Measurements from ENCODE around the gene NCOA4. TPM values are rescaled to one million over a fixed set of nuclear protein-coding genes. Genes with fewer than 3 reads are reported as not detected.
A peak's percentile ranks its signal among the peaks of the same experiment; 100 is the strongest.

NCOA4 gene
- total and polyA plus RNA-seq, 2 of the 8 experiments (the other 6 are each of a cell fraction or from before 2014, with no cell fraction given), result 28.9 to 65.2 TPM

GRCh38 chr10:46029461-46030030 is 877 bp downstream of the NCOA4 start:
- Histone ChIP-seq H3K14ac (ENCODE audit: insufficient read length) (no peak overlapping the region), H2BK5ac (ENCODE audit: low read depth, low read length) (no peak overlapping the region), H2BK15ac (ENCODE audit: low read length) (no peak overlapping the region), H3K4me3 (ENCODE audit: extremely low read depth in 1 of 4, insufficient read depth in 2 of 4, low read depth in 3 of 4, low read length in 4 of 4) (peak overlapping the region; percentile 80 to 95 (median 86)), H3K36me3 (ENCODE audit: control insufficient read depth in 2 of 4, insufficient read depth in 4 of 4, low read length in 3 of 4) (no peaks in the 10 kb centered on the region), H4K20me1 (replicated peaks in 1 of 2; ENCODE audit: control insufficient read depth in 1 of 2, insufficient read depth in 2 of 2, low read length in 2 of 2) (peaks cover 1 to 15% of the 10 kb centered on the region in 2 experiments), H3K23ac (ENCODE audit: insufficient read length) (no peak overlapping the region), H3K79me2 (ENCODE audit: control insufficient read depth in 1 of 2, insufficient read depth in 2 of 2, low read length in 2 of 2) (peaks cover 0 to 45% of the 10 kb centered on the region in 2 experiments; a peak in 2 of 4 replicates), H4K91ac (replicated peaks; ENCODE audit: insufficient read length, low read length) (no peak overlapping the region), H3K27ac (ENCODE audit: low read depth, low read length) (no peak overlapping the region), H3K79me1 (ENCODE audit: low read depth, low read length) (peaks cover 2% of the 10 kb centered on the region; the same call in 1 of the 2 replicates), H3K18ac (ENCODE audit: extremely low read depth, low read length) (no peak overlapping the region), H3K27me3 (replicated peaks in 1 of 4; ENCODE audit: control insufficient read depth in 3 of 4, extremely low read depth in 1 of 4, insufficient read depth in 3 of 4, low read length in 3 of 4) (no peaks in the 10 kb centered on the region), H2BK120ac (replicated peaks; ENCODE audit: low read depth, low read length) (no peak overlapping the region), H4K5ac (ENCODE audit: insufficient read length, low read depth, low read length) (no peak overlapping the region), H3K23me2 (ENCODE audit: low read depth, low read length) (peaks cover 4% of the 10 kb centered on the region; the same call in 1 of the 2 replicates), H3K56ac (replicated peaks; ENCODE audit: insufficient read length, low read depth, low read length) (no peak overlapping the region), H3K4me1 (replicated peaks in 1 of 4; ENCODE audit: control insufficient read depth in 3 of 4, insufficient read depth in 4 of 4, low read length in 3 of 4) (peaks cover 0 to 12% (median 3%) of the 10 kb centered on the region in 4 experiments; a peak in 5 of 7 replicates), H2AFZ (ENCODE audit: low read length) (no peak overlapping the region), H3K9me3 (ENCODE audit: insufficient read depth in 2 of 2, low read depth in 1 of 2, low read length in 1 of 2) (no peaks in the 10 kb centered on the region), H2BK12ac (ENCODE audit: low read depth, low read length) (no peak overlapping the region), H3K9ac (replicated peaks in 1 of 4; ENCODE audit: extremely low read depth in 1 of 4, low read depth in 3 of 4, low read length in 3 of 4) (peak overlapping the region; percentile 68 to 87 (median 79); a peak in 6 of 7 replicates), H3K4me2 (ENCODE audit: insufficient read depth in 1 of 2, low read depth in 2 of 2, low read length in 2 of 2) (peak overlapping the region; percentile 73 to 80), H2BK20ac (ENCODE audit: low read length) (no peak overlapping the region), H4K8ac (ENCODE audit: extremely low read depth, insufficient read depth, low read length) (0 out of 2 replicates have a peak overlapping the region, but pooled peaks have one; percentile 22), H3K4ac (replicated peaks; ENCODE audit: insufficient read length, low read depth, low read length) (no peak overlapping the region), H2AK5ac (ENCODE audit: low read depth, low read length) (no peak overlapping the region)
- DNase-seq (ENCODE audit: low read depth in 1 of 2, low spot score in 2 of 2) (no peak), FAIRE-seq (no peak)
- WGBS, 2 experiments (ENCODE audit: extremely low coverage in 1 of 2, insufficient coverage in 1 of 2, insufficient read length in 1 of 2, insufficient replicate concordance in 2 of 2, low coverage in 1 of 2, low lambda C conversion rate in 2 of 2, missing lambda C conversion rate in 1 of 2), result 73% methylated on average over 6 of the region's 6 CpGs; no CpG with 5 or more reads in 1 of the 2 experiments
- CTCF ChIA-PET (ENCODE audit: partially characterized antibody), result interaction anchor here (0.6 to 1.9 kb wide), 7 partner anchors 9 to 244 kb away, joined by 3 to 8 read pairs (median 3); no protein-coding TSS in a partner anchor
- no peak for TF ChIP-seq MAX (IDR thresholded peaks at IDR 0.05)
- TF ChIP-seq ZNF274 (IDR thresholded peaks at IDR 0.05; ENCODE audit: borderline replicate concordance, extremely low read depth, low read length), result no peak
- no peak for TF ChIP-seq POLR2AphosphoS5 (IDR thresholded peaks at IDR 0.05; ENCODE audit: low read depth, low read length)
- no peak for TF ChIP-seq BCL11A (IDR thresholded peaks at IDR 0.05; ENCODE audit: low read depth in 2 of 2, low read length in 2 of 2)
- no peak for TF ChIP-seq CBX8 (IDR thresholded peaks at IDR 0.05; ENCODE audit: borderline replicate concordance, low read depth, low read length)
- TF ChIP-seq NANOG (IDR thresholded peaks at IDR 0.05; ENCODE audit: insufficient read depth, low read depth, low read length, poor library complexity, severe bottlenecking), result no peak
- no peak for TF ChIP-seq CHD2 (IDR thresholded peaks at IDR 0.05; ENCODE audit: low read length)
- POLR2A ChIA-PET (ENCODE audit: partially characterized antibody), result interaction anchor here (0.8 kb wide), 1 partner anchor 19 kb away, joined by 3 read pairs; no protein-coding TSS in a partner anchor
